GM12878 (cell line): ENCODE measurements around the gene PROP1. TPM values are rescaled to one million over a fixed set of nuclear protein-coding genes. Genes with fewer than 3 reads are reported as not detected.

Experiments used
- ATAC-seq: fragments of 200-7000 bp; cut with Tn5 transposase; 3 replicates; pipeline ENCODE4 v1.9.1; 2020; ENCODE audit warnings: mild to moderate bottlenecking, moderate library complexity
- BruUV-seq: library from RNA; stranded (reverse); fragments of 400-500 nt; replicated peaks from 2 replicates; lab custom pipeline; 2021; lab: Mats Ljungman, UMichigan
- CTCF ChIA-PET: fragments of 300-600 bp; sonication (Branson Sonifier 250); formaldehyde crosslinking; extraction: SDS; loops from one replicate; lab custom pipeline; 2021; ENCODE audit warnings: inconsistent platforms; lab: Yijun Ruan, JAX
- POLR2A ChIA-PET: fragments of 350-600 bp; formaldehyde crosslinking; extraction: SDS; loops from one replicate; lab custom pipeline; 2021; ENCODE audit warnings: inconsistent platforms; lab: Charles Lee
- RAD21 ChIA-PET: fragments of 300-600 bp; sonication (Branson Sonifier 250); formaldehyde crosslinking; loops from one replicate; lab custom pipeline; 2023; ENCODE audit warnings: antibody characterized with exemption; ENCODE audit not compliant: unreplicated experiment; lab: Charles Lee
- SMC1A ChIA-PET: fragments of 300-600 bp; sonication (Branson Sonifier 250); formaldehyde crosslinking; loops from one replicate; lab custom pipeline; 2023; ENCODE audit not compliant: unreplicated experiment, uncharacterized antibody; lab: Charles Lee
- DNase-seq: peaks from one replicate; pipeline ENCODE4 v3.0.0-alpha.2; 2011; ENCODE audit warnings: low read depth, low spot score
- FAIRE-seq: peaks from 3 replicates; lab custom pipeline; 2011; peaks lifted over from hg19 to GRCh38; lab: Jason Lieb, UNC
- H2AFZ ChIP-seq: 2 replicates; pipeline ENCODE4 v1.6.0; 2011; ENCODE audit warnings: low read depth, low read length, control low read depth; ENCODE audit not compliant: control insufficient read depth
- H3K27ac ChIP-seq: 2 replicates; pipeline ENCODE4 v1.5.1; 2011; ENCODE audit warnings: control low read depth; ENCODE audit not compliant: control insufficient read depth, insufficient read depth
- H3K27me3 ChIP-seq, 2 experiments: replicated peaks in 1 of 2; 2 replicates each; pipeline versions ENCODE4 v1.6.0 to v1.6.1; 2011; ENCODE audit warnings: low read length in 1 of 2; ENCODE audit not compliant: control insufficient read depth in 2 of 2, insufficient read depth in 2 of 2
- H3K36me3 ChIP-seq, 2 experiments: 2 replicates each; pipeline ENCODE4 v1.5.1; 2011; ENCODE audit warnings: low read length in 1 of 2; ENCODE audit not compliant: control insufficient read depth in 2 of 2, insufficient read depth in 2 of 2
- H3K4me1 ChIP-seq: 2 replicates; pipeline ENCODE4 v1.6.1; 2011; ENCODE audit warnings: mild to moderate bottlenecking, low read length, moderate library complexity, mixed read lengths; ENCODE audit not compliant: control insufficient read depth, insufficient read depth
- H3K4me2 ChIP-seq: 2 replicates; pipeline ENCODE4 v1.6.0; 2011; ENCODE audit warnings: control low read depth; ENCODE audit not compliant: control insufficient read depth, insufficient read depth
- H3K4me3 ChIP-seq: fragments of 200-600 bp; sonication (generic); 2 replicates; pipeline ENCODE4 v1.5.1; 2016
- H3K79me2 ChIP-seq: 2 replicates; pipeline ENCODE4 v1.6.0; 2011; ENCODE audit warnings: low read length; ENCODE audit not compliant: control insufficient read depth, insufficient read depth
- H3K9ac ChIP-seq: 2 replicates; pipeline ENCODE4 v1.8.0; 2011; ENCODE audit warnings: low read length, control low read depth, mixed read lengths; ENCODE audit not compliant: control insufficient read depth, insufficient read depth
- H3K9me3 ChIP-seq: replicated peaks from 3 replicates; pipeline ENCODE4 v1.5.1; 2011; ENCODE audit warnings: mild to moderate bottlenecking, low read length; ENCODE audit not compliant: control insufficient read depth, insufficient read depth
- H4K20me1 ChIP-seq: 2 replicates; pipeline ENCODE4 v1.6.0; 2011; ENCODE audit not compliant: control insufficient read depth, insufficient read depth
- BACH1 ChIP-seq: fragments of 450-650 bp; IDR thresholded peaks from 2 replicates; pipeline ENCODE4 v1.6.1; 2017; ENCODE audit warnings: mild to moderate bottlenecking, borderline replicate concordance
- CREM ChIP-seq: IDR thresholded peaks from 2 replicates; pipeline ENCODE4 v1.6.1; 2014; ENCODE audit warnings: antibody characterized with exemption, low read depth
- KAT2A ChIP-seq: conservative IDR thresholded peaks from 2 replicates; pipeline ENCODE4 v1.6.1; 2011; ENCODE audit warnings: low read depth, low read length; ENCODE audit not compliant: control insufficient read depth
- MTA3 ChIP-seq: IDR thresholded peaks from 2 replicates; pipeline ENCODE4 v1.6.1; 2012; ENCODE audit warnings: low read length, inconsistent platforms, borderline replicate concordance
- PAX5 ChIP-seq: IDR thresholded peaks from 2 replicates; pipeline ENCODE4 v1.6.1; 2011; ENCODE audit warnings: low read depth, low read length, borderline replicate concordance
- POU2F2 ChIP-seq: IDR thresholded peaks from 3 replicates; pipeline ENCODE4 v1.6.1; 2011; ENCODE audit warnings: low read depth, mild to moderate bottlenecking, low read length, borderline replicate concordance
- RAD51 ChIP-seq: fragments of 450-650 bp; IDR thresholded peaks from 2 replicates; pipeline ENCODE4 v1.6.1; 2016; ENCODE audit warnings: moderate library complexity, mild to moderate bottlenecking, inconsistent platforms
- WRNIP1 ChIP-seq: IDR thresholded peaks from 2 replicates; pipeline ENCODE4 v1.6.1; 2011; ENCODE audit warnings: low read depth, low read length, improper control_type of control experiment, borderline replicate concordance
- YBX1 ChIP-seq: fragments of 450-650 bp; IDR thresholded peaks from 2 replicates; pipeline ENCODE4 v1.6.1; 2016; ENCODE audit warnings: antibody characterized with exemption
- WGBS: methylation state at CpG from one replicate; pipeline ENCODE4 v1.1.6; 2016; ENCODE audit warnings: low lambda C conversion rate; ENCODE audit not compliant: insufficient replicate concordance, insufficient coverage; ENCODE audit errors: missing lambda C conversion rate; 5-methylcytosine and 5-hydroxymethylcytosine counted together
- in situ Hi-C: fragments of 300-500 bp; cut with MboI; formaldehyde crosslinking; loops from 9 replicates; pipeline ENCODE4 v1.14.3; 2018; ENCODE audit warnings: mixed read lengths
- intact Hi-C: fragments of 100-400 bp; cut with micrococcal nuclease; formaldehyde crosslinking; loops from one replicate; pipeline ENCODE4 v1.14.2; 2022; ENCODE audit not compliant: unreplicated experiment
- polyA plus RNA-seq, 11 experiments: library from polyadenylated mRNA; depleted of rRNA in 4 of 11; unstranded in 6 of 11; stranded (reverse) in 5 of 11; fragments of >200 nt; fragmentation: Nextera tagmentation in 4 of 11; fragmentation: Illumina TruSeq in 1 of 11; extraction: Ambion mirVana in 4 of 11; extraction: Trizol in 1 of 11; gene quantifications; 1 replicate in 1 of 11; 2 replicates in 10 of 11; pipeline versions ENCODE4 v1.2.1 to v1.2.3, GENCODE V29; 2011 to 2016; ENCODE audit warnings: inconsistent platforms in 2 of 11, missing spikeins in 2 of 11, low read depth in 1 of 11
- total RNA-seq, 4 experiments: library from RNA; depleted of rRNA in 3 of 4; stranded (reverse); fragments of >200 nt in 3 of 4; fragmentation: Illumina TruSeq in 1 of 4; extraction: Trizol in 1 of 4; gene quantifications; 2 replicates each; pipeline versions ENCODE4 v1.2.1 to v1.2.3, GENCODE V29; 2013 to 2021
- TF ChIP-seq, protein P1 (sequence below), 3 experiments: IDR thresholded peaks in 2 of 3; conservative IDR thresholded peaks in 1 of 3; 2 replicates each; pipeline ENCODE4 v1.5.1; 2011; ENCODE audit warnings: low read depth in 3 of 3, low read length in 3 of 3, mild to moderate bottlenecking in 3 of 3, control low read depth in 2 of 3, moderate library complexity in 2 of 3, inconsistent platforms in 1 of 3, mixed read lengths in 1 of 3; ENCODE audit not compliant: control insufficient read depth in 2 of 3, insufficient read depth in 1 of 3; ENCODE audit errors: extremely low read depth in 1 of 3
- TF ChIP-seq, protein P2 (sequence below): IDR thresholded peaks from 2 replicates; pipeline ENCODE4 v1.6.1; 2012; ENCODE audit warnings: low read length, inconsistent platforms
- TF ChIP-seq, protein P3 (sequence below): fragments of 450-650 bp; formaldehyde crosslinking; IDR thresholded peaks from 2 replicates; pipeline ENCODE4 v1.5.0; 2022; ENCODE audit warnings: mild to moderate bottlenecking, missing genetic modification characterization
- TF ChIP-seq, protein P4 (sequence below): fragments of 150-350 bp; IDR thresholded peaks from 2 replicates; pipeline ENCODE4 v1.6.1; 2014; ENCODE audit warnings: mild to moderate bottlenecking, low read depth, low read length

Gene PROP1
- total and polyA plus RNA-seq, 10 of the 15 experiments (the other 5 are each of a cell fraction or from before 2014, with no cell fraction given), result not detected

DNA sequence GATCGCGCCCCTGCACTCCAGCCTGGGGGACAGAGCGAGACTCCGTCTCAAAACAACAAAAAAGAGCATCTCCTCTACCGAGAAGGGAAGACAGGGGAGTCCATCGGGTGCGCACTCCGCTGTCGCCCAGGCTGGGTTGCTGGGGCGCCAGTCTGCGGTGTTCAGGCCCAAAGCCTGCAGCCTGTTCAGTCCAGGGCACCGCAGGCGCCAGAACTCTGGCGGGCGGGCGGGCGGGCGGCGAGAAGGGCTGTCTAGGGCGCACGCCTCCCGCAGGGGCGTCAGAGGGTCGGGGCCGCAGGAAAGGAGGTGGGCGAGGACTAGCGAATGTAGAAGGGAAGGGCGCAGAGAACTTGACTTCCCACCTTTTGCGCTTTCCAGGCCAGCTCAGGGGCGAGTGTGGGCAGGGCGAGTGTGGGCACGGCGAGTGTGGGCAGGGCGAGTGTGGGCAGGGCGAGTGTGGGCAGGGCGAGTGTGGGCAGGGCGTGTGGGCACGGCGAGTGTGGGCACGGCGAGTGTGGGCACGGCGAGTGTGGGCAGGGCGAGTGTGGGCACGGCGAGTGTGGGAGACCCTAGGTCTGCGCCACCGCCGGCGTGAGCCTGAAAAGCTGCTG is 10.5 kb downstream of the PROP1 start:
- ChIA-PET RAD21 (no interaction called here), CTCF (no interaction called here), POLR2A (interaction anchor here (0.5 kb wide), 1 partner anchor 336 kb away, joined by 3 read pairs; no protein-coding TSS in a partner anchor), SMC1A (no interaction called here)
- Histone ChIP-seq H2AFZ (no peak overlapping the region), H3K27me3 (peaks cover 3 to 4% of the 10 kb centered on the region in 2 experiments), H3K27ac (no peak overlapping the region), H3K36me3 (no peaks in the 10 kb centered on the region), H3K9me3 (no peaks in the 10 kb centered on the region; the same call in 2 of the 3 replicates), H3K4me1 (no peaks in the 10 kb centered on the region), H3K9ac (no peak overlapping the region), H3K4me3 (no peak overlapping the region), H3K79me2 (no peaks in the 10 kb centered on the region), H3K4me2 (no peak overlapping the region), H4K20me1 (no peaks in the 10 kb centered on the region)
- ATAC-seq, result no peak
- no TSS peak for BruUV-seq
- in situ Hi-C loops (no loop called here), intact Hi-C loops (no loop called here)
- WGBS, result 71% methylated on average over 27 of the region's 50 CpGs
- no peak for DNase-seq
- no peak for FAIRE-seq
- TF ChIP-seq, protein P1, sequence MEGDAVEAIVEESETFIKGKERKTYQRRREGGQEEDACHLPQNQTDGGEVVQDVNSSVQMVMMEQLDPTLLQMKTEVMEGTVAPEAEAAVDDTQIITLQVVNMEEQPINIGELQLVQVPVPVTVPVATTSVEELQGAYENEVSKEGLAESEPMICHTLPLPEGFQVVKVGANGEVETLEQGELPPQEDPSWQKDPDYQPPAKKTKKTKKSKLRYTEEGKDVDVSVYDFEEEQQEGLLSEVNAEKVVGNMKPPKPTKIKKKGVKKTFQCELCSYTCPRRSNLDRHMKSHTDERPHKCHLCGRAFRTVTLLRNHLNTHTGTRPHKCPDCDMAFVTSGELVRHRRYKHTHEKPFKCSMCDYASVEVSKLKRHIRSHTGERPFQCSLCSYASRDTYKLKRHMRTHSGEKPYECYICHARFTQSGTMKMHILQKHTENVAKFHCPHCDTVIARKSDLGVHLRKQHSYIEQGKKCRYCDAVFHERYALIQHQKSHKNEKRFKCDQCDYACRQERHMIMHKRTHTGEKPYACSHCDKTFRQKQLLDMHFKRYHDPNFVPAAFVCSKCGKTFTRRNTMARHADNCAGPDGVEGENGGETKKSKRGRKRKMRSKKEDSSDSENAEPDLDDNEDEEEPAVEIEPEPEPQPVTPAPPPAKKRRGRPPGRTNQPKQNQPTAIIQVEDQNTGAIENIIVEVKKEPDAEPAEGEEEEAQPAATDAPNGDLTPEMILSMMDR (IDR thresholded peaks at IDR 0.05 in 2 of 3, conservative IDR thresholded peaks at IDR 0.05 in 1 of 3; ENCODE audit: control insufficient read depth in 2 of 3, extremely low read depth in 1 of 3, insufficient read depth in 1 of 3, low read depth in 3 of 3, low read length in 3 of 3), result no peak
- no peak for TF ChIP-seq BACH1
- TF ChIP-seq KAT2A, result no peak
- TF ChIP-seq, protein P2, sequence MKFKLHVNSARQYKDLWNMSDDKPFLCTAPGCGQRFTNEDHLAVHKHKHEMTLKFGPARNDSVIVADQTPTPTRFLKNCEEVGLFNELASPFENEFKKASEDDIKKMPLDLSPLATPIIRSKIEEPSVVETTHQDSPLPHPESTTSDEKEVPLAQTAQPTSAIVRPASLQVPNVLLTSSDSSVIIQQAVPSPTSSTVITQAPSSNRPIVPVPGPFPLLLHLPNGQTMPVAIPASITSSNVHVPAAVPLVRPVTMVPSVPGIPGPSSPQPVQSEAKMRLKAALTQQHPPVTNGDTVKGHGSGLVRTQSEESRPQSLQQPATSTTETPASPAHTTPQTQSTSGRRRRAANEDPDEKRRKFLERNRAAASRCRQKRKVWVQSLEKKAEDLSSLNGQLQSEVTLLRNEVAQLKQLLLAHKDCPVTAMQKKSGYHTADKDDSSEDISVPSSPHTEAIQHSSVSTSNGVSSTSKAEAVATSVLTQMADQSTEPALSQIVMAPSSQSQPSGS, result no peak
- no peak for TF ChIP-seq WRNIP1
- no peak for TF ChIP-seq YBX1
- TF ChIP-seq, protein P3, sequence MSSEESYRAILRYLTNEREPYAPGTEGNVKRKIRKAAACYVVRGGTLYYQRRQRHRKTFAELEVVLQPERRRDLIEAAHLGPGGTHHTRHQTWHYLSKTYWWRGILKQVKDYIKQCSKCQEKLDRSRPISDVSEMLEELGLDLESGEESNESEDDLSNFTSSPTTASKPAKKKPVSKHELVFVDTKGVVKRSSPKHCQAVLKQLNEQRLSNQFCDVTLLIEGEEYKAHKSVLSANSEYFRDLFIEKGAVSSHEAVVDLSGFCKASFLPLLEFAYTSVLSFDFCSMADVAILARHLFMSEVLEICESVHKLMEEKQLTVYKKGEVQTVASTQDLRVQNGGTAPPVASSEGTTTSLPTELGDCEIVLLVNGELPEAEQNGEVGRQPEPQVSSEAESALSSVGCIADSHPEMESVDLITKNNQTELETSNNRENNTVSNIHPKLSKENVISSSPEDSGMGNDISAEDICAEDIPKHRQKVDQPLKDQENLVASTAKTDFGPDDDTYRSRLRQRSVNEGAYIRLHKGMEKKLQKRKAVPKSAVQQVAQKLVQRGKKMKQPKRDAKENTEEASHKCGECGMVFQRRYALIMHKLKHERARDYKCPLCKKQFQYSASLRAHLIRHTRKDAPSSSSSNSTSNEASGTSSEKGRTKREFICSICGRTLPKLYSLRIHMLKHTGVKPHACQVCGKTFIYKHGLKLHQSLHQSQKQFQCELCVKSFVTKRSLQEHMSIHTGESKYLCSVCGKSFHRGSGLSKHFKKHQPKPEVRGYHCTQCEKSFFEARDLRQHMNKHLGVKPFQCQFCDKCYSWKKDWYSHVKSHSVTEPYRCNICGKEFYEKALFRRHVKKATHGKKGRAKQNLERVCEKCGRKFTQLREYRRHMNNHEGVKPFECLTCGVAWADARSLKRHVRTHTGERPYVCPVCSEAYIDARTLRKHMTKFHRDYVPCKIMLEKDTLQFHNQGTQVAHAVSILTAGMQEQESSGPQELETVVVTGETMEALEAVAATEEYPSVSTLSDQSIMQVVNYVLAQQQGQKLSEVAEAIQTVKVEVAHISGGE (CRISPR knock-in tag), result no peak
- TF ChIP-seq POU2F2, result no peak
- no peak for TF ChIP-seq RAD51
- TF ChIP-seq MTA3, result no peak
- no peak for TF ChIP-seq CREM
- TF ChIP-seq, protein P4, sequence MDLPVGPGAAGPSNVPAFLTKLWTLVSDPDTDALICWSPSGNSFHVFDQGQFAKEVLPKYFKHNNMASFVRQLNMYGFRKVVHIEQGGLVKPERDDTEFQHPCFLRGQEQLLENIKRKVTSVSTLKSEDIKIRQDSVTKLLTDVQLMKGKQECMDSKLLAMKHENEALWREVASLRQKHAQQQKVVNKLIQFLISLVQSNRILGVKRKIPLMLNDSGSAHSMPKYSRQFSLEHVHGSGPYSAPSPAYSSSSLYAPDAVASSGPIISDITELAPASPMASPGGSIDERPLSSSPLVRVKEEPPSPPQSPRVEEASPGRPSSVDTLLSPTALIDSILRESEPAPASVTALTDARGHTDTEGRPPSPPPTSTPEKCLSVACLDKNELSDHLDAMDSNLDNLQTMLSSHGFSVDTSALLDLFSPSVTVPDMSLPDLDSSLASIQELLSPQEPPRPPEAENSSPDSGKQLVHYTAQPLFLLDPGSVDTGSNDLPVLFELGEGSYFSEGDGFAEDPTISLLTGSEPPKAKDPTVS, result no peak
- TF ChIP-seq PAX5, result no peak
